ENCODE measurements around the gene MTG1. TPM values are rescaled to one million over a fixed set of nuclear protein-coding genes. Genes with fewer than 3 reads are reported as not detected.
"Not testable (repeated sequence)": the region's sequence is repeated elsewhere in the genome, so short reads cannot be mapped to it uniquely, and the experiment has no call there.

Gene MTG1
- polyA plus RNA-seq, 1 donor = 43.2 TPM

DNA sequence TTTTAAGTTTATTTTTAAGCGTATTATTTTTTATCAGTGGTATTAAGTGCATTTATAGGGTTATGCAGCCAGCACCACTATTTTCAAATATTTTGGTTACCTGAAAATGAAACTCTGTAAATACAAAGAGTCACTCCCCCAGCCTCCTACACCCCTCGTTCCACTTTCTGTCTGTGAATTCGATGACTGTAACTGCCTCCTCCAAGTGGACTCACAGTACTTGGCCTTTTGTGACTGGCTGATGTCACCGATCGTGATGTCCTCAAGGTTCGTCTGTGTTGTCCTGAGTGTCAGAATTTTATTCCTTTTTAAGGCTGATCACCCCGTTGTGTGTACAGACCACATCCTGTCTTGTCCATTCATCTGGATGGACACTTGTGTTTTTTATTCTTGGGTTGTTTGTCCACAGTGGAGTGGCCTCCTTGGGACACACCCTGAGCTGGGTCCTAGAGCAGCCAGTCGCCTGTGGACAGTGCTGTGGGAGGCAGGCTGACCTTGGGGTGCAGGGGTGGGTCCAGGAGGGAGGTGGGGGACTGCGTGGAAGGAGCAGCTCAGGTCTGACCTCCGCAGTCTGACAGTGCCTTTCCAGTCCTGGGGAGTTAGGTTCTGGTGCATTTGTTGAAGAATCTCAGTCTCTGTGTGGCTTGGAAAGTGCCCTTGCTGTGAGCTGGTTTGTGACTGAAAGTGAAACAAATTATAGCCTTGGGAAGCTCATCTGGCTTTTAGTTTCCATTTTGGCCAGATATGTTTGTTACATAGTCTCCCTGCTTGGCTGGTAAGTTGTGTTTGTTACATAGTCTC is 6.9 kb downstream of the MTG1 start:
- no peak for DNase-seq (ENCODE audit: low read depth)

DNA sequence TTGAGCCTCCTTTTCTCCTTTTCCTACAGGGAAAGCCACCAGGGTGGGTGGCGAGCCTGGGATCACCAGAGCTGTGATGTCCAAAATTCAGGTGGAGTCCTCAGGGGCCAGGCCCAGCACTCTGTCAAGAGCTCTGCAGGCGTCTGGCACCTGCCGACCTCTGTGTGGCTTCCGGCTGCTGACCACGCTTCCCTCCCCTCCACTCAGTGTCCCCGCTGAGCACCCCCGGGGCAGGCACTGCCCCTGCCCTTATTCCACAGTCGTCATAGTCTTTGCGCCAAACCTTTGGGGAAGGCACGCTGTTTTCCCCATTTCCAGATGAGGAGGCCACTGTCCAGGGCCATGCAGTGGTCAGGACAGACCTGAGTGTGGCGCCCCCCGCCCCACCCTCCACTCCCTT is 7.5 kb downstream of the MTG1 start:
- DNase-seq (ENCODE audit: low read depth) = no peak

DNA sequence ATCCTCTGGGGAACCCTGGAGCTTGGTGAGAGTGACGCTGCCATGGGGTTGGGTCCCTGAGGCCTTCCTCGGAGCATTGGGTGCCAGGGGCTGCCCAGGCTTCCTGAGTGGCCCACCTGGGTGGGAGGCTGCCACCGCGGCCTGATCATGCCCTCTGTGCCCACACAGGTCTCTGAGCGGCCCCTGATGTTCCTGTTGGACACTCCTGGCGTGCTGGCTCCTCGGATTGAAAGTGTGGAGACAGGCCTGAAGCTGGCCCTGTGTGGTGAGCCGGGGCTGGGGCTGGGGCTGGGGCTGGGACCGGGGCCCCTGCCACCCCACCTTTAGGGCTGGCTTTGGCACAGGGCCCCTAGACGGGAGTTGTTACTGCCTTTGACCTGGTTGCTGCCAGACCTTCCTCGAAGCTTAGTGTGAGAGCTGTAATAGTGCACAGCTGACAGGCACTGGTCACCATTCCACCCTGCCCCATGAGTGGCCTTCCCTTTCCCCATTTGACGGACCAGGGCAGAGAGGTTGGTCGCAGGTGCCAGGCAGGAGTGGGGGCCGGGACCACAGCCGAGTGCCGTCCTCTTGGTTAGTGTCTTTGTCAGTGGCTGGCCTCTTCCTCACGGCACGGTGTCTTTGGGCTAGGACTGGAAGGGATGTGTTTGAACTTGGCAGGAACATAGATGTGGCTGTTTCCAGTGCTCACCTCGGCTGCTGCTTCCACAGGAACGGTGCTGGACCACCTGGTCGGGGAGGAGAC is 8.2 kb downstream of the MTG1 start:
- no peak for DNase-seq (ENCODE audit: low read depth)

DNA sequence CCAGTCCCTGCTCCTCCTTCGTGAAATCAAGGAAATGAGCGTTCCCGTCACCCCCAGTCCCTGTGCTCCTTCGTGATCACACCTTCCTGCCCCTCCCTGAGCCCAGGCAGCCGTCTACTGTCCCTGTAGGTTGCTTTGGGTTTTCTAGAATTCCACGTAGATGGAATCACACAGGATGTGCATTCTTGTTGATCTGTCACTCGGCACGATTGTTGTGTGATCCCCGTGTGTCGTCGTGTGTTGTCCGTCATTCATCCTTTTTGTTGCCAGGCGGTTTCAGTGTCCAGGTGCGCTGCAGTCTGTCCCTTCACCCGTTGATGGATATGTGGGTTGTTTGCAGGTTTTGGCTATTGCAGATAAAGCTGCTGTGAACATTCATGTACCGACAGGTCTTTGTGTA is 9.4 kb downstream of the MTG1 start:
- no peak for DNase-seq (ENCODE audit: low read depth)

DNA sequence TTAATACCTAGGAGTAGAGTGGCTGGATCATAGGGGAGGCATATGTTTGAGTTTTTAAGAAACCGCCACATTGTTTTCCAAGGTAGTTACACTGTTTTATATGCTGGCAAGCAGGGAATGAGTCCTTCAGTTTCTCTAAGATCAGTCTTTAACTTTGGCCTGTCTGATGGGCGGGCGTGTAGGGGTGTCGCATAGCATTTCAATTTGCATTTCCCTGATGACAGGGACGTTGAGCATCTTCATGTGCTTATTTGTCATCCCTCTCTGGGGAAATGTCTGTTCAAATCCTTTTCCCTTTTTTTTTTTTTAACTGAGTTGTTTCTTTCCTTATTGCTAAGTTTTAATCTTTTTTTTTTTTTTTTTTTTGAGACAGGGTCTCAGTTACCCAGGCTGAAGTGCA is 9.8 kb downstream of the MTG1 start:
- no peak for DNase-seq (ENCODE audit: low read depth)

DNA sequence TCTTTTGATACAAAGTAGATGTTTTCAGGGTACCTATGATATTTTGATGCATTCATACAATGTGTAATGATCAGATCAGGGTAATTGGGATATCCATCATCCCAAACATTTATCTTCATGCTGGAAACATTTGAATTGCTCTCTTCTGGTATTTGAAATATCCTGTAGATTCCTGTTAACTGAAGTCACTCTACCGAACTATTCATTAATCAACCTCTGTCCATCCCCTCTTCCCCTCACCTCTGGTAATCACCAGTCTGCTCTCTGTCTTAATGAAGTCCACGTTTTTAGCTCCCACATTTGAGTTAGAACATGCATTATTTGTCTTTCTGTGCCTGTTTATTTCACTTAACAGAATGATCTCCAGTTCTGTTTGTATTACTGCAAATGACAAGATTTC is 11.3 kb downstream of the MTG1 start:
- no peak for DNase-seq (ENCODE audit: low read depth)

DNA sequence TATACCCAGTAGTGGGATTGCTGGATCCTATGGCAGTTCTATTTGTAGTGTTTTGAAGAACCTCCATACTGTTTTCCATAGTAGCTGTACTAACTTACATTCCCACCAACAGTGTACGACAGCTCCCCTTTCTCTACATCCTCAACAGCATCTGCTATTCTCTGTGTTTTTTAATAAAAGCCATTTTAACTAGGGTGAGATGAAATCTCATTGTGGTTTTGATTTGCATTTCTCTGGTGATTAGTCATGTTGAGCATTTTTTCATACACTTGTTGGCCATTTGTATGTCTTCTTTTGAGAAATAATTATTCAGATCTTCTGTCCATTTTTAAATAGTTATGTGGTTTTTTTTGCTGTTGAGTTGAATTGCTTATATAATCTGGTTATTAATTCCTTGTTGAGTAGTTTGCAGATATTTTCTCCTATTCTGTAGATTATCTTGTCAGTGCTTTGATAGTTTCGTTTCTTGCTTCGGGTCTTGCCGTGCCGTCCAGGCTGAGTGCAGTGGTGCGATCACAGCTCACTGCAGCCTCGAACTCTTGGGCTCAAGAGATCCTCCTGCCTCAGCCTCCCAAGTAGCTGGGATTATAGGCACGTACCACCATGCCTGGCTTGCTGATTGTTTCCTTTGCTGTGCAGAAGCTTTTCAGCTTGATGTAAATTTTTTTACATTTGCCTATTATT is 12.0 kb downstream of the MTG1 start:
- DNase-seq (ENCODE audit: low read depth) = no peak

DNA sequence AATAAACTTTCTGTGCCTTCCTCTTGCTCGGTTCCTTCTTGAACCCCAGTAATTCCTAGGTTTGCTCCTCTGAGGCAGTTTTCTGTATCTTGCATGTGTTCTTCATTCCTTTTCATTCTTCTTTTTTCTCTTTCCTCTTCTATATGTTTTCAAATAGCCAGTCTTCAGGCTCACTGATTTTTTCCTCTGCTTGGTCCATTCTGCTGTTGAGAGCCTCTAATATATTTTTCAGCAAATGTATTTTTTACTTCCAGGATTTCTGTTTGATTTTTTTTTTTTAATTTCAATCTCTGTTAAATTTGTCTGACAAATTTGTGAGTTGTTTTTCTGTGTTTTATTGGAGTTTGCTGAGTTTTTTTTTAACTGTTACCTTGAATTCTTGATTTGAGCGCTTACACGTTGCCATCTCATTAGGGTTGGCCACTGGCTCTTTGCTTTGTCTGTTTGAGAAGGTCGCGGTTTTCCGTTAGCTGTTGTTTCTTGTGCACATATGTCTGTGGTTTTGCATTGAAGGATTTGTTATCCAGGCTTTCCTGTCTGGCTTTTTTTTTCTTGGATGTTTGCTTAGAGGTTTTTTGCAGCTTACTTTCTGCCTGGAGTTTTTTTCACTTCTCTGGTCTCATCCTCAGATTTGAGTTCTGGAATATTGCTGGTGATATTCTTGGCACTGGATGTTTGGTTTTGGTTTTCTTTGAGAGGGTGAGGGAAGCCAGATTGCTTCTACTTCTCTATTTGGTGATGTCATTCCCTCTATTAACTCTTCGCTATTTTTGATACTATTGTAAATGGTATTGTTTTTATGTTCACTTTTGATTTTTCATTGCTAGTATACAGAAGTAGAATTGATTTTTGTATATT is 17.8 kb downstream of the MTG1 start:
- no peak for DNase-seq (ENCODE audit: low read depth)

DNA sequence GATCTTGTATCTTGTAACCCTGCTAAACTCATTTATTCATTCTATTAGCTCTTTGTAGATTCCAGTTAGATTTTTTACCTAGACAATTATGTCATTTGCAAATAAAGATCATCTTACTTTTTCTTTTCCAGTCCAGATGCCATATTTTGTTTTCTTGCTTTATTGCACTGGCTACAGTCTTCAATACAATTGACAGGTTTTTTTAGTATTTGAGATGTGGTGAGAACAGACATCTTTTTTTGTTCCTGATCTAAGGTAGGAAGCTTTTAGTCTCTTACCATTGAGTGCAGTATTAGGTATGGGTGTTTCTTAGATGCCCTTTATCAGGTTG is 18.4 kb downstream of the MTG1 start:
- no peak for DNase-seq (ENCODE audit: low read depth)

DNA sequence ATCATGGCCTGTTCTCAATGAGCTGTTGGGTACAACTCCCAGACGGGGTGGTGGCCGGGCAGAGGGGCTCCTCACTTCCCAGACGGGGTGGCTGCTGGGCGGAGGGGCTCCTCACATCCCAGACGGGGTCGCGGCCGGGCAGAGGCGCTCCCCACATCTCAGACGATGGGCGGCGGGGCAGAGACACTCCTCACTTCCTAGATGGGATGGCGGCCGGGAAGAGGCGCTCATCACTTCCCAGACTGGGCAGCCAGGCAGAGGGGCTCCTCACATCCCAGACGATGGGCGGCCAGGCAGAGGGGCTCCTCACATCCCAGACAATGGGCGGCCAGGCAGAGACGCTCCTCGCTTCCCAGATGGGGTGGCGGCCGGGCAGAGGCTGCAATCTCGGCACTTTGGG is 20.4 kb downstream of the MTG1 start:
- not testable (repeated sequence) for DNase-seq (ENCODE audit: low read depth)

DNA sequence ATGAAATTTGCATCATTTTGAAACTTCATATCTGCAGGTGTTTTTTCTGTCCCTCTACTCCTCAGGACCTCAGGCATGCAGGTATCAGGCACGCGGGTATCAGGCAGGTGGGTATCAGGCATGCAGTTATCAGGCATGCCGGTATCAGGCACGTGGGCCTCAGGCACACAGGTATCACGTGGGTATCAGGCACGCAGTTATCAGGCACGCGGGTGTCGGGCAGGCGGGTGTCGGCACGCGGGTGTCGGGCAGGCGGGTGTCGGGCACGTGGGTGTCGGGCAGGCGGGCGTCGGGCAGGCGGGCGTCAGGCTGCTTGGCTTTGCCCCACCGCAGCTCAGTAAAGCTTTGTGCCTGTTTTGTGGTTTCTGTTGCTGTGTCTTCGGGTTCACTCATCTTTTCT is 21.8 kb downstream of the MTG1 start:
- no peak for DNase-seq (ENCODE audit: low read depth)

DNA sequence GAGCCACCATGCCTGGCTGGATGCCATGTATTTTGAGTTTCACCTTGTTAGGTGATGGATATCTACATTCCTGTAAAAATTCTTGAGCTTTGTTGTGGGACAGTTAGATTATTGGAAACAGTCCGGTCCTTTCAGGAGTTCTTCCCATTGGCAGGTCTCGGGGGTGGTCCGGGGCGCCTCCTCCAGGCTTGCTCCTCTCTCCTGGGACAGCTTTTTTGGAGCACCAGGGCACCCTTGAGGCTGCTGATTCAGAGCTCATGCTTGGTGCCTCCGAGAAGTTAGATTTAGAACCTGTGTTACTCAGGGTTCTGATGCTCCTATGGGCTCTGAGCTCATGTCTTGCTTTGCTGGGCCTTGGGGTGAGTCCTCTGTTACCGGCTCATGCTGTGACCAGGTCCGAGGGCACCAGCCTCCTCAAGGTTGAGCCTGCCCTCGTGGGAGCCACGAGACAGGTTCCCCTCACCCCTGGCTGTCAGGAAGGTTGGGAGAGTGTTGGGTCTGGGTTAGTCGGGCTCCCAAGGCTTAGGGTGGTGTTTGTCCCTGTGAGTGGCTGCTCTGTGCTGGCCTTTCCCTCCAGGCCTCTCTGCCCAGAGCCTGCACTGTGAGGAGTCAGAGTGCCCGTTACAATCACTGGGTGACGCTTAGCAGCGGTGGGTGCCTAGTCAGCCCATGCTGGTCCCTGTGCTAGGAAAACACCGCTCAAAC is 24.5 kb downstream of the MTG1 start:
- DNase-seq (ENCODE audit: low read depth) = no peak

DNA sequence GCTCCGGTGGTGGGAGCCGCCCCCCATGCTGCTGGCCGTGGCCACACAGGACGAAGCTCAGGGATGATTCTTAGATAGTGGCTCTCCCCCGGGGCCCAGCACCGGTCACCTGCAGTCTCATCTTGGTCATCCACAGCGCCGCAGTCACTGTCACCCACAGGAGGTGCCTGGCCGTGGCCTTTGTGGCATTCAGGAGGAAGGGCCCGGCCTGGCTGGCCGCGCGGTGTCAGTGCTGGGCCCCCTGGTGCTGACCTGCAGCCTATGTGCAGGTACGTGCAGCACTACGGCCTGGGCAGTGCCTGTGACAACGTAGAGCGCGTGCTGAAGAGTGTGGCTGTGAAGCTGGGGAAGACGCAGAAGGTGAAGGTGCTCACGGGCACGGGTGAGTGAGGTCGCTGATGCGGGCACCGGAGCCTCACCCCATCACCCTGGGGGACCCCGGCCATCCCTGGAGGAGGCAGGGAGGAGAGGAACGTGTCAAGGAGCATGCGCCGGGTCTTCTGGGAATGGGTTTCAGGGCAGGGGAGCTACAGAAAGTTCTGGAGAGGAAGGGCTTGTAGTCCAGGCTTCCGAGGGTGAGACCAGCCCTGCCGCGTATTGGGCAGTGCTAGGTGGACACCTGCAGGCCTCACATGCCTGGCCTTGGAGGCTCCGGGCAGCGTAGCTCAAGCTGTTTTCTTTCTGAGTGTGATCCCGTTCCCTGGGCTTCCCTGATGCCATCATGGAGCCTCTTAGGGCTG is 25.4 kb downstream of the MTG1 start:
- no peak for DNase-seq (ENCODE audit: low read depth)

DNA sequence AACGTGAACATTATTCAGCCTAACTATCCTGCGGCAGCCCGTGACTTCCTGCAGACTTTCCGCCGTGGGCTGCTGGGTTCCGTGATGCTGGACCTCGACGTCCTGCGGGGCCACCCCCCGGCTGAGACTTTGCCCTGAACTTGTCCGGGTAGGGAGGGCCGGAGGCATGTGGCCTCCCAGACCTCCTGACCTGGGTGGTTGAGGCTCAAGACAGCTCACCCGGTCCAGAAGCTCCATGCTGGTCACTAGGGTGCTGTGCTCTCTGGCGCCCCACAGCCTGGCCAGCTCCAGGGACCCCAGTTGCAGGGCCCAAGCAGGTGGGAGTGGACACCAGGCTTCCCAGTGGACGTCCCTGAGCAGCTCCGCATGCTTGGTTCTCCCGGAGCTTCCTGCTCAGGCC is 26.1 kb downstream of the MTG1 start:
- DNase-seq (ENCODE audit: low read depth) = no peak

DNA sequence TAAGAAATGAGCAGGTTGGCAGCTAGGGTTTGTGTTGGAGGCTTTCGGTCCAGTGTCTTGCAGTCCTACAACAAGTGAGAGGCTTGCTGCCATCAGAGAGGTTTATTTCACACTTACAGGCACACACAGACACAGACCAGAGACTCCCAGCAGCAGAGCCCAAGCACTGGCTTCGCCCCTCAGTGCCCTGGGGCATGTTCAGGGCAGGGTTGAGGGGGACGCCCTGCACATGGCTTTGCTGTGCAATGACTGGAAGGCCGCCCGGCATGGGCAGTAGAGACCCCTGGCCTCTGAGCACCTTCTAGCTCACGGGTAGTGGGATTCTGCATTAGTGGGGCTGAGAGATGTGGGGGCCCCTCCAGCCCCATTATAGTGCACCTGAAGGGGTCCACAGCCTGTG is 26.6 kb downstream of the MTG1 start:
- DNase-seq (ENCODE audit: low read depth) = no peak

DNA sequence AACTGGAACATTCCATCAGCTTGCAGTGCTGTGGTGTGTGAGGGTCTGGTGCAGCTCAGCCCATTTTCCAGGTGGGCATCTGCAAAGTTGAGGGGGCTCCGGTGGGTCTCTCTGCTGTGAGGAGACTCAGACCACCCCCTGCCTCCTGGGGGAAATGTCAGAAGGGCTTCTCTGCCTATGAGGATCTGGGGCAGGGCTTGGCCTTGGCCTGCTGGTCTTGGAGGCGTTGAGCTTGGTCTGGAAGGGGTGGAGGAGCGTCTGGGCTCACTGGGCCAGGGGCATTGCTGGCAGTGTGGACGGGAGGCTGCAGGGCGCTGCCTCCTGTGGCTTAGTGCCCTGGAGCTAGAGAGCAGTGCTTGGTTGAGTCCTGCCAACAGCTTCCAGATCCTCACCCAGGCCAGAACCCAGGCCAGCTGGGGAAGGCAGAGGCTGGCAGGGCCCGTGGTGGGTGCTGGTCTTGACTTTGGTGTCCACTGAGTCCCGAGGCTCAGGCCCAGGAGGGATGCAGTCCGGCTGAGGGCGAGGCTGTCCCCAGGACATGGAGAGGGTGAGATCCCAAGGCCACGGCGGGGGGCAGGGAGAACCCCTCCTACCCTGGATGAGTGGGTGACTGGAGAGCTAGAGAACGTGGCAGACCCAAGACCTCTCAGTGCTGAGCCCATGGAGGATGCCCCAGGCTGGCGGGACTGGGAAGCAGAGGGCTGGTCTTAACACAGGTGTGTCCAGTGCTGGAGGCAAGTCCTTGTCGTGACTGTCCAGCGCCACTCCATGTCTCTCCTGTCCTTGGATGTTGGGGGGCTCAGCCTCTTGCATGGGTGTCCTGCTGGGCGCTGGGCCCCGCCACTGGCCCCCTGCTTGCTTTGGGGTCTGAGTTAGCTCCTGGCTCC is 27.6 kb downstream of the MTG1 start:
- no peak for DNase-seq (ENCODE audit: low read depth)

DNA sequence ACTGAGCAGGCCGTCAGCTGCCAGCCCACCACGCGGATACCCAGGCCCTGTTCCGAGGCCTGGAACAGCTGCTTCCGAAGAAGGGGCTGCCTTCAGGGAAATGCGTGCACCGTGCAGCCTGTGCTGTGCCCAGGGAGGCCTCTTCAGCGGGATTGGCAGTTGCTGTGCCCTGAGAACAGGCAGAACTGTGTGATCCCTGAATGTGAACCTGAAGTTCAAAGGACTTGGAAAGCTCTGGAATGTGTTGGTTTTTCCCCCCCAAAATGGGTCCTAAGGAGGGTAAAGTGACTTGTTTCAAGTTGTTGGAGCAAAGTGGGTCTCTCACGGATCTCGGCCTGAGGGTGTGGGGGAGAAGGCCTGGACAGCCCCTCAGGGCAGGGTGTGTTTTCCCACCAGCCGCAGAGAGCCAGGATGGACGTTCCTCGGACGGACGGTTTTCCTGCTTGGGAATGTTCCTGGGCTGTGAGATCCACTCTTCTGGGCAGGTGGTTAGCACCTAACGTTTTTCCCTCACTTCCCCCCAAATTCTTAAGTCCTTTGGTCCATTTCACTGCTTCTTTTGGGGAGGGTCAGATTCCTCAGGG is 28.4 kb downstream of the MTG1 start:
- no peak for DNase-seq (ENCODE audit: low read depth)

DNA sequence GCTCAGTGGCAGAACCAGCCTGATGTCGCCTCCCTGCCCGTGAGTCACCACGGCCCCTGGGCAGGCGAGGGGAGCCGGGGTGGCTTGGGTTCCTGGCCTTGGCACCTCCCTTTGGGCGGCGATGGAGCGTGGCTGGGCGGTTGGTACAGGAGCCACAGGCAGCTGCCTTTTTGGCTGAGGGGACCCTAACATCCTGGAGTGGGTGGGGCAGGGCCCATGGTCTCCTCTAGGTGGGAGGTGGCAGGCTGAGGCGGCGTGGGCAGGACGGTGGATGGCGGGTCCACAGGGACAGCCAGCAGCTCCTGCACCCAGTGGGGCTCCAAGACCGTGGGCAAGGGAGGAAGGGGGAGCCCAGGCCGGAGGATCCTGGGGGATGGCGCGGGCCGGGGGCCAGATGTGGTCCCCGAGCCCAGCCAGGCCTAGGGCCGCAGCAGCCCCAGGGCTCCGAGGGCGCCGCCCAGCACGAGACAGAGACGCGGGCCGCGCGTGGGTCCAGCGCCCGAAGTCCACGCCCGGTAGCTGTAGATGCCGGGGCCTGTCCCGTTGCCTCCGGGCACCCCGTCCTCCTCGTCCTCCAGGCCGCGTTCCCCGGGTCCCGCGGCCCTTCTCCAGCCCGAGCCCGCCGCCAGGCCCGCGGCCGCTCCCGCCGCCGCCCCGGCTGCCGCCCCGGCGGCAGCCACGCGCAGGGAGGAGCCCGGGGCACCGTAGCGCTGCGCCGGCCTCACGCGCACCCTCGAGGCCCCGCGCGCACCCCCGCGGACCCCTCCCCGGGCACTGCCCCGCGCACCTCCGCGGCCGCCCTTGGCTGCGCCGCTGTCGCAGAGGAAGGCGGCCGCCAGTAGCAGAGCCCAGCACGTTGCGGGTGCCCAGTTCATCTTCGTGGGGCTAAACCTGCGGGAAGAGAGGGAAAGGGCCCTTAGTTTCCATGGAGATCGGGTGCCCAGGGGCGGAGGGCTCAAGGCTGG is 29.1 kb downstream of the MTG1 start:
- DNase-seq (ENCODE audit: low read depth) = no peak
